Mucosa of stomach (tissue), 1 donor: ENCODE data around the gene GC.
"Not testable (repeated sequence)": the region's sequence is repeated elsewhere in the genome, so short reads cannot be mapped to it uniquely, and the experiment has no call there.

Experiments used
- H3K27me3 ChIP-seq: one replicate; pipeline ENCODE4 v1.7.0; 2013; ENCODE audit warnings: mild to moderate bottlenecking, low read length; ENCODE audit not compliant: control insufficient read depth, insufficient read depth
- H3K36me3 ChIP-seq: one replicate; pipeline ENCODE4 v1.7.0; 2013; ENCODE audit warnings: low read length; ENCODE audit not compliant: control insufficient read depth, insufficient read depth
- H3K4me1 ChIP-seq: one replicate; pipeline ENCODE4 v1.7.0; 2013; ENCODE audit warnings: mild to moderate bottlenecking, low read length; ENCODE audit not compliant: control insufficient read depth, insufficient read depth
- H3K4me3 ChIP-seq: one replicate; pipeline ENCODE4 v1.7.0; 2013; ENCODE audit warnings: low read length
- H3K9ac ChIP-seq: one replicate; pipeline ENCODE4 v1.7.0; 2013; ENCODE audit warnings: mild to moderate bottlenecking, low read length, moderate library complexity
- H3K9me3 ChIP-seq: one replicate; pipeline ENCODE4 v1.7.0; 2013; ENCODE audit warnings: mild to moderate bottlenecking, low read length, moderate library complexity; ENCODE audit not compliant: control insufficient read depth
- donor health status: Pancreatic carcinoma.

The GC gene

GRCh38 chr4:71783972-71784371 lies at the start of gene GC:
TSS of gene GC (minus strand) at chr4:71784079. CDS start at chr4:71784018, 61 bp downstream.
- no peaks in the 10 kb centered on the region for H3K9me3 ChIP-seq
- no peak within 1 kb of the TSS for H3K4me3 ChIP-seq
- peaks cover 3% of the 10 kb centered on the region for H3K4me1 ChIP-seq
- no peaks in the 10 kb centered on the region for H3K36me3 ChIP-seq
- H3K27me3 ChIP-seq = no peaks in the 10 kb centered on the region
- no peak within 1 kb of the TSS for H3K9ac ChIP-seq

DNA sequence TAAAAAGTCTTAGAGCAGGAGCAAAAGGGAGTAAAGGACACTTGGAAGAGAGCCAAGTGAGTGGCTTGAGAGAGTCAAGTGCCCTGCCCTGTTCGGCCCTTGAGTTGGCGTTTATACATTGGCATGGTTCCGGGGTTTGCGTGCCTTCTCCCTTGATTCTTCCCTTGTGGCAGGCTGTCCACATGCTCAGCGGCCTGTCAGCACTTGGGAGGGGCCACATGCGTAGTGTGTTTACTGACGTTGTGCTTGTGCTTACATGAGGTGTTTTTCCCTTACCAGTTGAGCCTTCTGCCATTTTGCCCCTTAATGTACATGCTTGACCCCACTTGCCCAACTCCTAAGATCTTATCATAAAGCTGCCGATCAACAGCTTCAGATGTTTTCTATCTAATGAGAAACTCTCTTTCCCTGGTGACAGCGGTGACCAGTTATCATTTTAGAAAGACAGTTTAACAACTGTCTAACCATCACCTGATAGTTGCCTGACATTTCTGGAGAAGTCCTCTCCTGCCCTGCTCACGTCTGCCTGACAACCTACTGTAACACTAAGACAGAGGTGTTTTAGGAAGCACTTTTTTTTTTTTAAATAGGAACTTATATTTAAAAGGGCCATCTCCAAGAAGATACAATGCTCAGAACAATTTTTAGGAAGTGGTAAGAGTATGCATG lies 49.5 kb upstream of the GC start:
- H3K36me3 ChIP-seq = no peaks in the 10 kb centered on the region
- no peaks in the 10 kb centered on the region for H3K27me3 ChIP-seq
- H3K4me1 ChIP-seq = no peaks in the 10 kb centered on the region
- H3K4me3 ChIP-seq = no peak overlapping the region
- no peaks in the 10 kb centered on the region for H3K9me3 ChIP-seq
- no peak overlapping the region for H3K9ac ChIP-seq

- Histone ChIP-seq H3K9me3 (no peaks in the 10 kb centered on the region), H3K9ac (no peak overlapping the region), H3K4me1 (no peaks in the 10 kb centered on the region), H3K4me3 (no peak overlapping the region), H3K36me3 (no peaks in the 10 kb centered on the region), H3K27me3 (no peaks in the 10 kb centered on the region)
Measured at GRCh38 chr4:71832049-71832448, 48.2 kb upstream of the GC start.

DNA sequence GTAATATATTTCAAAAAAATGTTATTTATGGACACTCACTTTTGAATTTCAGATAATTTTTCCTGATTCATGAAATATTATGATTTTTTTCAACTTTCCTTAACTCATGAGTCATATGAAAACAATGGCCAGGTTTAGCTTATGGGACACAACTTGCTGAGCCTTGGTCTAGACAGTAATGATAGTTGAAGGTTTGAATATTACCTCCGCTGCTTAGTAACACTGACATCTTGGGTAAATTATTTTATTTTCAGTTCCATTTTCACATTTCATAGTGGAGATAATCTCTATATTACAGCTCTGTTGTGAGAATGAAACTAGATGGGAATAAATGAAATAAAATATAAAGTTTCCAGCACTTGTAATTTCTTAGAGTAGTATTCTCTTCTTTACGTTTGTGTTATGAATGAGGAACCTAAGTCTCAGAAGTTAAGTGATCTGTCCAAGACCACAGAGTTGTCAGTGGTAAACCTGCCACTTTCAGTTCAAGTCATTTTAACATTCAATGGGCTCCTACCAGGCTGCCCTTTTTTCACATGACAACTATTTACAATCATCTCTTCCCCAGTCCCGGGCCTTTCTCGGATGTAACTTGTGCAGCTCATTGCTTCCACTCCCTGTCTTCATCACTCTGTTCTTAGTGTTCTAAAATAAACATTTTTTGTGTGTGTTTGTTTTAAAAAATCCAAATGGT lies 46.8 kb upstream of the GC start:
- Histone ChIP-seq H3K4me1 (no peaks in the 10 kb centered on the region), H3K9ac (no peak overlapping the region), H3K4me3 (no peak overlapping the region), H3K9me3 (no peaks in the 10 kb centered on the region), H3K36me3 (no peaks in the 10 kb centered on the region), H3K27me3 (no peaks in the 10 kb centered on the region)

- Histone ChIP-seq H3K27me3 (no peaks in the 10 kb centered on the region), H3K4me1 (no peaks in the 10 kb centered on the region), H3K9me3 (no peaks in the 10 kb centered on the region), H3K4me3 (no peak overlapping the region), H3K36me3 (no peaks in the 10 kb centered on the region), H3K9ac (no peak overlapping the region)
Measured at GRCh38 chr4:71828470-71828869, 44.6 kb upstream of the GC start.

DNA sequence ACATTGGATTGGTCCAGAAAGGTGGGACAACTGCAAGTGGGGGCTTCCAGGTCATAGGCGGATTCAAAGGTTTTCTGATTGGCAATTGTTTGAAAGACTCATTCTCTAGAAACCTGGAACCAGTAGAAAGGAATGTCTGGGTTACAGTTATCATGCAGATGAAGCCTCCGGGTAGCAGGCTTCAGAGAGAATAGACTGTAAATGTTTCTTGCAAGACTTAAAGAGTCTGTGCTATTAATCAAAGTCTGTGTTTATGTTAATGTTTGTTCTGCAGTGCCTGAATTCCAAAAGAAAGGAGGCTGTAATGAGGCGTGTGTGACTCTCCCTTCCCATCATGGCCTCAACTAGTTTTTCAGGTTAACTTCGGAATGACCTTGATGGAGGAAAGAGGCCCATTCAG lies 43.9 kb upstream of the GC start:
- Histone ChIP-seq H3K4me1 (no peaks in the 10 kb centered on the region), H3K36me3 (no peaks in the 10 kb centered on the region), H3K4me3 (no peak overlapping the region), H3K9ac (no peak overlapping the region), H3K27me3 (no peaks in the 10 kb centered on the region), H3K9me3 (no peaks in the 10 kb centered on the region)

- H3K4me3 ChIP-seq = no peak overlapping the region
- H3K4me1 ChIP-seq = no peaks in the 10 kb centered on the region
Measured at GRCh38 chr4:71816676-71817303, 32.9 kb upstream of the GC start.

GRCh38 chr4:71814433-71814832 lies 30.6 kb upstream of the GC start:
- no peak overlapping the region for H3K4me3 ChIP-seq
- no peaks in the 10 kb centered on the region for H3K36me3 ChIP-seq
- no peaks in the 10 kb centered on the region for H3K27me3 ChIP-seq
- no peaks in the 10 kb centered on the region for H3K9me3 ChIP-seq
- no peaks in the 10 kb centered on the region for H3K4me1 ChIP-seq
- no peak overlapping the region for H3K9ac ChIP-seq

More at GRCh38 chr4:71816676-71817303, 32.9 kb upstream of the GC start:
- H3K9ac ChIP-seq = no peak overlapping the region
- no peaks in the 10 kb centered on the region for H3K36me3 ChIP-seq
- no peaks in the 10 kb centered on the region for H3K9me3 ChIP-seq
- no peaks in the 10 kb centered on the region for H3K27me3 ChIP-seq

DNA sequence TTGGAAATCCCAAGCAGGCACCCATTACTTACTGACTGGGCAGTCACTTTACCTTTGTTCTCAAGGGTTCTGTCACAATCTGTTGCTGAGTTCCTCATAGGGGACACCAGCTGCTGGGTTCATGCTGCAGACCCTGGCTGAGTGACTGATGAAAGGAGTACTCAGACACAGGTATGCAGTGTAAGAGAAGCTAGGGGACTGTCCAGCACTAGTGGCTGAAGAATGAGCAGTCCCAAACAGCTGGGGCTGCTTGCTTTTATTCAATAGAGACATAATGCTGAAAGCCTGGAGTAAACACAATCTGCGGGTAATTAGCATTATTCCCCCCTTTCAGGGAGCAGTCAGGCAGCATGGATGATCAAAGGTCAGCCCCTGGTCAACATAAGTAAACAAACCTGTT lies 25.9 kb upstream of the GC start:
- not testable (repeated sequence) for H3K4me1 ChIP-seq

GRCh38 chr4:71807469-71807868 lies 23.6 kb upstream of the GC start:
- Histone ChIP-seq H3K9ac (no peak overlapping the region), H3K4me1 (no peaks in the 10 kb centered on the region), H3K27me3 (no peaks in the 10 kb centered on the region), H3K4me3 (no peak overlapping the region), H3K36me3 (no peaks in the 10 kb centered on the region), H3K9me3 (no peaks in the 10 kb centered on the region)

More for the DNA sequence above, 25.9 kb upstream of the GC start:
- not testable (repeated sequence) for H3K9ac ChIP-seq, H3K4me3 ChIP-seq, H3K27me3 ChIP-seq, H3K9me3 ChIP-seq, H3K36me3 ChIP-seq

DNA sequence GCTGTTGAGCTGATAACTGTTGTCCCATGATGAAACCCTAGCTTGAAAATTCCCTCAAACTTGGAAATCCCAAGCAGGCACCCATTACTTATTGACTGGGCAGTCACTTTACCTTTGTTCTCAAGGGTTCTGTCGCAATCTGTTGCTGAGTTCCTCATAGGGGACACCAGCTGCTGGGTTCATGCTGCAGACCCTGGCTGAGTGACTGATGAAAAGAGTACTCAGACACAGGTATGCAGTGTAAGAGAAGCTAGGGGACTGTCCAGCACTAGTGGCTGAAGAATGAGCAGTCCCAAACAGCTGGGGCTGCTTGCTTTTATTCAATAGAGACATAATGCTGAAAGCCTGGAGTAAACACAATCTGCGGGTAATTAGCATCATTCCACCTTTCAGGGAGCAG lies 21.4 kb upstream of the GC start:
- H3K27me3 ChIP-seq, H3K9ac ChIP-seq, H3K4me3 ChIP-seq, H3K9me3 ChIP-seq, H3K4me1 ChIP-seq, H3K36me3 ChIP-seq: not testable (repeated sequence)

- H3K27me3 ChIP-seq, H3K4me1 ChIP-seq, H3K4me3 ChIP-seq, H3K9me3 ChIP-seq, H3K36me3 ChIP-seq, H3K9ac ChIP-seq: not testable (repeated sequence)
Measured at GRCh38 chr4:71804017-71804697, 20.3 kb upstream of the GC start.
